HG02885 (cell line): ENCODE results near the gene CNTNAP5.

Experiments used
- ATAC-seq: cut with Tn5 transposase; IDR thresholded peaks from one replicate; pipeline ENCODE4 v1.9.1; 2021; ENCODE audit warnings: mild to moderate bottlenecking; ENCODE audit not compliant: unreplicated experiment, poor library complexity

The CNTNAP5 gene

DNA sequence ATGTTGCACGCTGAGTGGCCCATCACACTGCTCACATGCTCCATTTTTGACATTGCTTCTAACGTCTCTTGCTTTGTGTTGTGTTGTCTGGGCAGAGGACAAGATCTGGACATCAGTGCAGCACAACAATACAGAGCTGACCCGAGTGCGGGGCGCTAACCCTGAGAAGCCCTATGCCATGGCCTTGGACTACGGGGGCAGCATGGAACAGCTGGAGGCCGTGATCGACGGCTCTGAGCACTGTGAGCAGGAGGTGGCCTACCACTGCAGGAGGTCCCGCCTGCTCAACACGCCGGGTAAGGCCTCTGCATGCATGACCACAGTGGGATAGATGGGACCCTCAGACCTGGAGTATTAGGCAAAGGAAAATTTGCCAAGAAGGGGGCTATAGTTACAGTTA is 622.6 kb downstream of the CNTNAP5 start:
- ATAC-seq = no peak

- ATAC-seq = no peak
Measured at GRCh38 chr2:124649001-124649400, 623.9 kb downstream of the CNTNAP5 start.

- no peak for ATAC-seq
Measured at GRCh38 chr2:124652099-124652498, 627.0 kb downstream of the CNTNAP5 start.

DNA sequence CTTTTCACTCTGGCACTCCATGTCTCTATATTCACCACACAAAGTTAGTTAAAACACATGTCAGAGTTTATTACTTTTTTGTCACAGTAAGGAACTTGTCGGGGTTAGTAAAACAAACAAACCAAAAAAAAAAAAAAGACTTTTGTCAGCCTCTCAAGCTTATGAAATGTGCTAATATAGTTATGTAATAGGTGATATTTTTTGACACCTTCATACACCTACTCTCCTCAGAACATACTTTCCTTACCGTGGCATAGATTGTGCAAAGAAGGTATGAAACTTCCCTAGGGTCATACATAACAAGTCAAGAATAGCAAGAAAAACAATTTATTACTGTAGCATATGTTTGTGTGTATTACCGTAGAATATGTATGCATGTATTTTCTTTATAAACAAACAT is 633.3 kb downstream of the CNTNAP5 start:
- ATAC-seq = no peak

DNA sequence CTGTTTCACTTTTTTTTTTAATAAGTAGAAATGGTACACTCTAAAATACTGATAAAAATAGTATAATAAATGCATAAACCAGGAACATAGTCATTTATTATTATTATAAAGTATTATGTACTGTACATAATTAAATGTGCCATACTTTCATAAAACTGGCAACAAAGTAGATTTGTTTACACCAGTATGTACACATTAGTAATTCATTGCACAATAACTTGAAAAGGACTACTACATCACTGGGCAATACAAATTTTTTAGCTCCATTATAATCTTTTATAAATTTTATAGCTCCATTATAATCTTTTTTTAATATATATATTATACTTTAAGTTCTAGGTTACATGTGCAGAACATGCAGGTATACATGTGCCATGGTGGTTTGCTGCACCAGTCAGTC is 636.5 kb downstream of the CNTNAP5 start:
- no peak for ATAC-seq

GRCh38 chr2:124662946-124663644 is 638.0 kb downstream of the CNTNAP5 start:
- ATAC-seq = no peak

- no peak for ATAC-seq
Measured at GRCh38 chr2:124663645-124663997, 638.5 kb downstream of the CNTNAP5 start.

DNA sequence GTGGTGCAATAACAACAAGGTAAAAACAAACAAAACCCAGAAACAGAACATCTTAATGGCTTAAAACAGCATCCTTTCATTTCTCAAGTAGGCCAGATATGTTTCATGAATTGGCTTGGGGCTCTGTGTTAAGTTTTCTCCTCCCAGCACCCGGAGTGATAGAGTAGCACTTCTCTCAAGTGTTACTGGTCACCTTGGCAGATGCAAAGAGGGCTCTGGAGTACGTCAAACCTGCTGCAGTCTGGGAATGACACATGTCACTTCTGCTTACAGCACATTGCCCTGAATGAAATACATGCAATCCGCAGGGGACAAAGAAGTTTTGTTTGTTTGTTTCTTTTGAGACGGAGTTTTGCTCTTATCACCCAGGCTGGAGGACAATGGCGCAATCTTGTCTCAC is 639.3 kb downstream of the CNTNAP5 start:
- ATAC-seq = no peak

DNA sequence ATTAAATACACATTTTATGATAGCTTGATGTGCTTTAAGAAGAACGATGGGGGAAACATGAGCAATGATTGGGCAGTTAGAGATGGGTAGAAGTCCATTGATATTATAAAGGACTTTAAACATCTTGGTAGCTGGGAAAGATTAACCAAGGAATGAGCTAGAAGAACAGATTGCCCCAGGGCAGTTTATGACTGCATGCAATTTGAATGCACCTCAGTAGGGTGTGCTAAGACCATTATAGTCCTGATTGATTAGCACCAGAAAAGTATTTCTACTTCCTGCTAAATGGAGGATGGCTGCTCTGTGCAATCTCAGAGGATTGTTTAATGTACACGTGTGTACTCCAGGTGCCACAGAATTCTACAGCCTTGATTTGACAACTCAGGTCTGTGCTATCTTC is 641.9 kb downstream of the CNTNAP5 start:
- ATAC-seq = no peak

- ATAC-seq = no peak
Measured at GRCh38 chr2:124668161-124668560, 643.1 kb downstream of the CNTNAP5 start.

DNA sequence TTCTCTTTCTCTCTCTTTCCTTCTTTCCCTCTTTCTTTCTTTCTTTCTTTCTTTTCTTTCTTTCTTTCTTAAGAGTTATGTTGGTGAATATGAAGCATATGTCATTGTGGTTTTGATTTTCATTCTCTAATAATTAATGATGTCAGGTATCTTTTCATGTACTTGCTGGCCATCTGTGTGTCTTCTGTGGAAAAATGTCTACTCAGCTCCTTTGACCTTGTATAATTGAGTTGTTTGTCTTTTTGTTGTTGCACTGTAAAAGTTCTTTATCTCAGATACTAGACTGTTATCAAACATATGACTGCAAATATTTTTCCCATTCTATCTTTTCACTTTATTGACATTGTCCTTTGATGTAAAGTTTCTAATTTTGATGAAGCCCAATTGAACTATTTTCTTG is 645.1 kb downstream of the CNTNAP5 start:
- no peak for ATAC-seq

DNA sequence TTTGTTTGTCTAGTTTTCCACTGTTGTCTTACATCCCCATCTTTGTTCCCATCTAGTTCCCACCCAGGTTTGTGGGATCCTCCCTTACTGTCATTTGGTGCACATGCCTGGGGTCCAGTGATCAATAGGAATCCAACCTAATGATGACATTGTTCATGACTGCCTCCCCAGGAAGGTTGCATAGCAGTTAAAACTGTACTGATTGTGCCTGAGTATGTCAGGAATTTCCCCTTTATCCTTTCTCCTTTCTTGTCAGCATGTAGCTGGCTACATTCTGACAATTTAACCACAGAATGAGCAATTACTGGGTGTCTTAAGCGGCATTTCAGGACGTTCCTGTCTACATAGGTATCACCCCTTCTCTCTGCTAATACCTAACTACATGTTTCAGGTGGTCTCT is 653.0 kb downstream of the CNTNAP5 start:
- ATAC-seq = no peak

DNA sequence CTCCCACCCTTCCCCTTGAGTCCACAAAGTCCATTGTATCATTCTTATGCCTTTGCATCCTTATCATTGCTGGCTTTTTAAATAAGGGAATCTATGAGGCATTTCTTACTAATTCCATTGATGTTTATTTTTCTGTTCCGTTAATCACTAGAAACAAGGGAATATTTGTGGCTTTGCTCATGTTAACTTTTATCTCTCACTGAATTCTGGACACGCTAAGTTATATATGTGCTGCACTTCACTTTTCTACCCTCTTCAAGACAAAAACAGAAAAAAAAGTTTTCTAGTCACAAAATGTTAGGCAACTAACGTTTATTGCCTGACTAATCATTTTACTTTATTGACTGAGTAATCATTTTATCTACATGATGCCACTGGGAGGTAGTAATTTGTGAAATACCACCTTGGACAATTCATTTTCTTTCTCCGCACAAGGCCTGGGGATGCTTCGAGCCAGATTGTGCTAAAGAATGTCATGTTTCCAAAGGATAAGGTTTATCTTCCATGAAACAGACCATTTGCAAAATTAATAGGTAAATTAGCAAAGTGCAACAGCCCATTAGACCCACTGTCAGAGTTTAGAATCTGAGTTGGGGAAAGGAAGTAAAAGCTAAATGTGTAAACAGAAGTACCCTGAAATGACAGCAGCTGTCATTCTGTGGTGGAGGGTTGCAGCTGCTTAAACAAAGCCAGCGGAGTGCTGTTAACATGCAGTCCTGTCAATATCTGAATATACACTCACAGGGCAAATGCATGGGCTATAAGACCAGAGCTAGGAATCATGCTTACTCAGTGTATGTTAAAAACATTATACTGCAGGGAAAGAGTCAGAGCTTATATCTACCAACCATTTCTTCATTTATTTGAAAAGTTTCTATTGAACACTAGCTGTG is 658.7 kb downstream of the CNTNAP5 start:
- no peak for ATAC-seq

- no peak for ATAC-seq
Measured at GRCh38 chr2:124689348-124689747, 664.3 kb downstream of the CNTNAP5 start.

- ATAC-seq = no peak
Measured at GRCh38 chr2:124692216-124692615, 667.1 kb downstream of the CNTNAP5 start.

- ATAC-seq = no peak
Measured at GRCh38 chr2:124692707-124693106, 667.6 kb downstream of the CNTNAP5 start.

DNA sequence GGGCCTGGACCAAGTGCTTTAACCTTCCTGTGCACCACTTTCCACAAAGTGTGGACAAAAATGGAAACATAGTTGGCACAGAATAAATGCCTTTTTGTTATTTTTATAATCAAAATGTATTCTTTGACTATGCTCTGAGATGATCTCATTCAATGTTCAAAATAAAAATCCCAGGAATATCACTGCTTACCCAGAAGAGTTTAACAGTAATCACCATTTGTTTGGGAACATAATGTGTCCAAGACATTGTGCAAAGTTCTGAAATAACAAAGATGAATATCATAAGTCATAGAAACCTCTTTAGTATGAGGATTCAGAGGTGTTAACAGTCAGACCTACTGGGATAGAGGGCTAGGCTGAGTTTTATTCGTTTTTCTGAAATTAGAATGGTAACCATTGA is 668.1 kb downstream of the CNTNAP5 start:
- no peak for ATAC-seq

DNA sequence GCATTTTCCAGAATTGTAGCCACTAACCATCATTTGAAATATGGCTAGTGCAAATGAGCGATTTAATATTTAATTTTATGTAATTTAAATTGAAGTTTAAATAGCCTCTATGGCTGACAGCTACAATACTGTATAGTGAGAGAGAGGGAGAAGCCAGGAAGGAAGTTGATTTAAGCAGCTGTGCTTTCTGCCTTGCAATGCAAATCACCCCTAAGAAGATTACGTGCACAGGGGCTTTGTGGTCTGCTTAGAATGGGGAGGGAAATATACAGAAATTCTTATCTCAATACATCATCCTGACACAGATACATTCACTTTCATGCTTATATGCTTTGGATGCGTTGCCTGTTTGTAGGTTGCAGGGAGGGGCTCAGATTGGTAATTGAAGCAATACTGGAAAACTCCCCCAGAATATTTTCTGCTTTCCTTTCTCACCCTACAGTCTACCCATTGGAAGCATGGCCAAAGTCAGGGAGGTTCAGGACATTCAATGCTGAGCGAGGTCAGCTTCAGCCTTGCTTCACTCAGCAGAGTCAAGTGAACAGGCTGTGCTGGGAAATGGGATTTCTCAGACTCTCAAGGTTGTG is 674.0 kb downstream of the CNTNAP5 start:
- no peak for ATAC-seq

- ATAC-seq = no peak
Measured at GRCh38 chr2:124702777-124703176, 677.7 kb downstream of the CNTNAP5 start.

- no peak for ATAC-seq
Measured at GRCh38 chr2:124704071-124704925, 679.2 kb downstream of the CNTNAP5 start.

GRCh38 chr2:124708661-124709060 is 683.6 kb downstream of the CNTNAP5 start:
- no peak for ATAC-seq
